H1 (cell line): ENCODE results near the gene NIN. TPM values are rescaled to one million over a fixed set of nuclear protein-coding genes. Genes with fewer than 3 reads are reported as not detected.

Experiments
- CTCF ChIA-PET: fragments of 300-600 bp; sonication (Branson Sonifier 250); formaldehyde crosslinking; loops from one replicate; lab custom pipeline; 2021; ENCODE audit not compliant: partially characterized antibody; lab: Charles Lee
- POLR2A ChIA-PET: fragments of 300-600 bp; sonication (Branson Sonifier 250); formaldehyde crosslinking; loops from one replicate; lab custom pipeline; 2021; ENCODE audit warnings: inconsistent platforms; ENCODE audit not compliant: partially characterized antibody; lab: Charles Lee
- DNase-seq, 2 experiments: peaks; one replicate each; pipeline versions ENCODE4 v3.0.0 to v3.0.0-alpha.2; 2010 to 2022; ENCODE audit warnings: low spot score in 2 of 2, low read depth in 1 of 2, mixed read lengths in 1 of 2
- FAIRE-seq: peaks from 2 replicates; lab custom pipeline; 2011; peaks lifted over from hg19 to GRCh38; lab: Jason Lieb, UNC
- H2AFZ ChIP-seq: 2 replicates; pipeline ENCODE4 v1.8.1; 2012; ENCODE audit warnings: low read length, inconsistent platforms
- H2AK5ac ChIP-seq: 2 replicates; pipeline ENCODE4 v1.6.1; 2013; ENCODE audit warnings: low read depth, low read length
- H2BK120ac ChIP-seq: replicated peaks from 2 replicates; pipeline ENCODE3; 2013; ENCODE audit warnings: low read depth, low read length, inconsistent platforms
- H2BK12ac ChIP-seq: 2 replicates; pipeline ENCODE4 v1.6.1; 2013; ENCODE audit warnings: low read depth, low read length
- H2BK15ac ChIP-seq: 2 replicates; pipeline ENCODE4 v1.6.1; 2013; ENCODE audit warnings: low read length
- H2BK20ac ChIP-seq: 2 replicates; pipeline ENCODE4 v1.6.1; 2013; ENCODE audit warnings: low read length
- H2BK5ac ChIP-seq: 2 replicates; pipeline ENCODE4 v1.6.1; 2013; ENCODE audit warnings: low read depth, low read length
- H3K14ac ChIP-seq: 2 replicates; pipeline ENCODE4 v1.6.1; 2013; ENCODE audit warnings: inconsistent platforms; ENCODE audit not compliant: insufficient read length
- H3K18ac ChIP-seq: 2 replicates; pipeline ENCODE4 v1.6.1; 2013; ENCODE audit warnings: low read length; ENCODE audit errors: extremely low read depth
- H3K23ac ChIP-seq: 2 replicates; pipeline ENCODE4 v1.6.1; 2013; ENCODE audit warnings: inconsistent platforms; ENCODE audit not compliant: insufficient read length
- H3K23me2 ChIP-seq: 2 replicates; pipeline ENCODE4 v1.6.1; 2013; ENCODE audit warnings: low read depth, low read length
- H3K27ac ChIP-seq: 2 replicates; pipeline ENCODE4 v1.6.1; 2011; ENCODE audit warnings: low read depth, low read length, inconsistent platforms
- H3K27me3 ChIP-seq, 4 experiments: replicated peaks in 1 of 4; 1 replicate in 1 of 4; 2 replicates in 3 of 4; pipeline versions ENCODE4 v1.6.1 to v1.8.1; 2011 to 2013; ENCODE audit warnings: low read length in 3 of 4, mild to moderate bottlenecking in 3 of 4, inconsistent platforms in 2 of 4, mixed read lengths in 2 of 4, moderate library complexity in 1 of 4; ENCODE audit not compliant: control insufficient read depth in 3 of 4, insufficient read depth in 3 of 4; ENCODE audit errors: extremely low read depth in 1 of 4
- H3K36me3 ChIP-seq, 4 experiments: 2 replicates each; pipeline versions ENCODE4 v1.6.1 to v1.8.1; 2011 to 2013; ENCODE audit warnings: mild to moderate bottlenecking in 4 of 4, low read length in 3 of 4, moderate library complexity in 2 of 4, control low read depth in 1 of 4, inconsistent platforms in 1 of 4; ENCODE audit not compliant: insufficient read depth in 4 of 4, control insufficient read depth in 2 of 4
- H3K4ac ChIP-seq: replicated peaks from 2 replicates; pipeline ENCODE3; 2013; ENCODE audit warnings: low read length, low read depth, mixed read lengths, inconsistent platforms; ENCODE audit not compliant: insufficient read length
- H3K4me1 ChIP-seq, 4 experiments: replicated peaks in 1 of 4; 1 replicate in 1 of 4; 2 replicates in 3 of 4; pipeline versions ENCODE4 v1.6.1 to v1.8.1; 2011 to 2013; ENCODE audit warnings: low read length in 3 of 4, inconsistent platforms in 2 of 4, mixed read lengths in 1 of 4; ENCODE audit not compliant: insufficient read depth in 4 of 4, control insufficient read depth in 3 of 4
- H3K4me2 ChIP-seq, 2 experiments: 2 replicates each; pipeline versions ENCODE4 v1.6.1 to v1.8.1; 2011 to 2013; ENCODE audit warnings: low read depth in 2 of 2, low read length in 2 of 2, control low read depth in 1 of 2, inconsistent platforms in 1 of 2, mild to moderate bottlenecking in 1 of 2; ENCODE audit not compliant: insufficient read depth in 1 of 2
- H3K4me3 ChIP-seq, 4 experiments: fragments of 200-600, 300-600 bp in 1 of 4; sonication (generic), shearing (Covaris generic), sonication (Bioruptor Twin) in 1 of 4; 2 replicates each; pipeline versions ENCODE4 v1.5.1 to v1.8.1; 2011 to 2016; ENCODE audit warnings: low read length in 4 of 4, low read depth in 3 of 4, control low read depth in 2 of 4, inconsistent platforms in 2 of 4, mild to moderate bottlenecking in 2 of 4, mixed read lengths in 1 of 4, moderate library complexity in 1 of 4; ENCODE audit not compliant: insufficient read depth in 2 of 4; ENCODE audit errors: extremely low read depth in 1 of 4
- H3K56ac ChIP-seq: replicated peaks from 2 replicates; pipeline ENCODE3; 2013; ENCODE audit warnings: low read depth, mild to moderate bottlenecking, mixed read lengths, low read length, inconsistent platforms; ENCODE audit not compliant: insufficient read length
- H3K79me1 ChIP-seq: 2 replicates; pipeline ENCODE4 v1.6.1; 2013; ENCODE audit warnings: low read depth, low read length, control low read depth
- H3K79me2 ChIP-seq, 2 experiments: 2 replicates each; pipeline versions ENCODE4 v1.6.1 to v1.8.1; 2012 to 2013; ENCODE audit warnings: low read length in 2 of 2, mild to moderate bottlenecking in 2 of 2, inconsistent platforms in 1 of 2; ENCODE audit not compliant: insufficient read depth in 2 of 2, control insufficient read depth in 1 of 2
- H3K9ac ChIP-seq, 4 experiments: replicated peaks in 1 of 4; 1 replicate in 1 of 4; 2 replicates in 3 of 4; pipeline versions ENCODE4 v1.6.1 to v1.8.1; 2011 to 2013; ENCODE audit warnings: low read depth in 3 of 4, low read length in 3 of 4, control low read depth in 2 of 4, mild to moderate bottlenecking in 2 of 4, moderate library complexity in 2 of 4, inconsistent platforms in 1 of 4; ENCODE audit errors: extremely low read depth in 1 of 4
- H3K9me3 ChIP-seq, 2 experiments: 2 replicates each; pipeline versions ENCODE4 v1.6.1 to v1.8.1; 2012 to 2013; ENCODE audit warnings: mild to moderate bottlenecking in 2 of 2, moderate library complexity in 2 of 2, control low read depth in 1 of 2, inconsistent platforms in 1 of 2, low read depth in 1 of 2, low read length in 1 of 2, mixed read lengths in 1 of 2; ENCODE audit not compliant: insufficient read depth in 2 of 2
- H4K20me1 ChIP-seq, 2 experiments: replicated peaks in 1 of 2; 2 replicates each; pipeline versions ENCODE3 to v1.8.1; 2011 to 2013; ENCODE audit warnings: inconsistent platforms in 2 of 2, low read length in 2 of 2, mild to moderate bottlenecking in 1 of 2; ENCODE audit not compliant: insufficient read depth in 2 of 2, control insufficient read depth in 1 of 2
- H4K5ac ChIP-seq: 2 replicates; pipeline ENCODE4 v1.6.1; 2013; ENCODE audit warnings: low read length, low read depth, mixed read lengths, inconsistent platforms; ENCODE audit not compliant: insufficient read length
- H4K8ac ChIP-seq: 2 replicates; pipeline ENCODE4 v1.8.0; 2013; ENCODE audit warnings: mild to moderate bottlenecking, moderate library complexity, low read length, inconsistent platforms; ENCODE audit not compliant: insufficient read depth; ENCODE audit errors: extremely low read depth
- H4K91ac ChIP-seq: replicated peaks from 2 replicates; pipeline ENCODE3; 2013; ENCODE audit warnings: low read length, mixed read lengths, inconsistent platforms; ENCODE audit not compliant: insufficient read length
- ATF2 ChIP-seq: IDR thresholded peaks from 2 replicates; pipeline ENCODE4 v1.6.1; 2012; ENCODE audit warnings: low read length, inconsistent platforms
- FOSL1 ChIP-seq: IDR thresholded peaks from 2 replicates; pipeline ENCODE4 v1.6.1; 2011; ENCODE audit warnings: mild to moderate bottlenecking, low read depth, low read length, moderate library complexity; ENCODE audit not compliant: insufficient read depth
- HDAC6 ChIP-seq: IDR thresholded peaks from one replicate; pipeline ENCODE4 v1.7.1; 2012; ENCODE audit warnings: low read depth, mild to moderate bottlenecking, inconsistent platforms, low read length, moderate library complexity
- PHF8 ChIP-seq: fragments of 200-600 bp; sonication (generic); conservative IDR thresholded peaks from 2 replicates; pipeline ENCODE4 v1.7.1; 2012; ENCODE audit warnings: low read depth, mild to moderate bottlenecking, inconsistent platforms, low read length, moderate library complexity
- POLR2AphosphoS5 ChIP-seq: IDR thresholded peaks from 2 replicates; pipeline ENCODE4 v1.6.1; 2011; ENCODE audit warnings: low read depth, low read length
- RBBP5 ChIP-seq: IDR thresholded peaks from 2 replicates; pipeline ENCODE4 v1.7.1; 2012; ENCODE audit warnings: low read depth, mild to moderate bottlenecking, inconsistent platforms, low read length, moderate library complexity, borderline replicate concordance
- SIRT6 ChIP-seq: IDR thresholded peaks from one replicate; pipeline ENCODE4 v1.7.1; 2012; ENCODE audit warnings: low read length, inconsistent platforms
- WGBS, 2 experiments: shearing (Covaris generic) in 1 of 2; methylation state at CpG; one replicate each; pipeline versions ENCODE4 v1.1.6 to v1.1.7; 2013 to 2015; ENCODE audit warnings: low lambda C conversion rate in 2 of 2, mixed read lengths in 2 of 2, inconsistent platforms in 1 of 2, low coverage in 1 of 2, missing lambda C conversion rate in 1 of 2; ENCODE audit not compliant: insufficient replicate concordance in 2 of 2, insufficient coverage in 1 of 2, insufficient read length in 1 of 2; ENCODE audit errors: extremely low coverage in 1 of 2, missing lambda C conversion rate in 1 of 2; 5-methylcytosine and 5-hydroxymethylcytosine counted together
- polyA plus RNA-seq, 7 experiments: library from polyadenylated mRNA; depleted of rRNA in 3 of 7; stranded (reverse) in 5 of 7; unstranded in 2 of 7; fragments of >200 nt in 5 of 7; fragments of 200-250 nt in 2 of 7; gene quantifications; 1 replicate in 5 of 7; 2 replicates in 1 of 7; 4 replicates in 1 of 7; pipeline versions ENCODE4 v1.2.1 to v1.2.3, GENCODE V29; 2011 to 2013; ENCODE audit warnings: missing spikeins in 2 of 7, mixed read lengths in 2 of 7
- total RNA-seq: library from RNA; stranded (reverse); fragmentation: NEBNext Ultra II Directional; extraction: Animal tissue kit (Norgen Biotek cat#: 25700); gene quantifications from 2 replicates; pipeline ENCODE4 v1.2.1, GENCODE V29; 2021

The NIN gene
- total and polyA plus RNA-seq, 2 of the 8 experiments (the other 6 are each of a cell fraction or from before 2014, with no cell fraction given) = 3.2 to 21.3 TPM

- no peak overlapping the region for H2BK5ac ChIP-seq
- H2BK20ac ChIP-seq = no peak overlapping the region
- no peak overlapping the region for H3K56ac ChIP-seq
- no peak overlapping the region for H3K23ac ChIP-seq
- no peak overlapping the region for H3K4ac ChIP-seq
- H3K4me2 ChIP-seq = no peak overlapping the region
- H3K23me2 ChIP-seq = peaks cover 12% of the 10 kb centered on the region
- no peak overlapping the region for H2AFZ ChIP-seq
- H3K27me3 ChIP-seq = peaks cover 0 to 22% (median 16%) of the 10 kb centered on the region in 4 experiments; a peak in 5 of 7 replicates
- no peak overlapping the region for H4K91ac ChIP-seq
- no peak for DNase-seq
- no peak for FAIRE-seq
- no peaks in the 10 kb centered on the region for H4K20me1 ChIP-seq
- H3K9ac ChIP-seq = no peak overlapping the region
- H3K27ac ChIP-seq = no peak overlapping the region
- no peaks in the 10 kb centered on the region for H3K9me3 ChIP-seq
- TF ChIP-seq PHF8 = no peak
- no peak for TF ChIP-seq SIRT6
- TF ChIP-seq FOSL1 = no peak
- no peak for TF ChIP-seq RBBP5
- no peak for TF ChIP-seq HDAC6
- TF ChIP-seq ATF2 = no peak
- no peak for TF ChIP-seq POLR2AphosphoS5
- peaks cover 0 to 4% (median under 1%) of the 10 kb centered on the region in 4 experiments; a peak in 3 of 7 replicates for H3K4me1 ChIP-seq
- no peak overlapping the region for H2BK120ac ChIP-seq
- H3K14ac ChIP-seq = no peak overlapping the region
- no peak overlapping the region for H4K5ac ChIP-seq
- 88% methylated on average over 5 of the region's 5 CpGs; no CpG with 5 or more reads in 1 of the 2 experiments for WGBS, 2 experiments
- ChIA-PET POLR2A (no interaction called here), CTCF (no interaction called here)
- no peak overlapping the region for H2BK12ac ChIP-seq
- H2AK5ac ChIP-seq = no peak overlapping the region
- no peak overlapping the region for H3K18ac ChIP-seq
- H3K79me1 ChIP-seq = no peaks in the 10 kb centered on the region
- no peak overlapping the region for H4K8ac ChIP-seq
- no peak overlapping the region for H3K4me3 ChIP-seq
- H2BK15ac ChIP-seq = no peak overlapping the region
- no peaks in the 10 kb centered on the region for H3K36me3 ChIP-seq
- no peaks in the 10 kb centered on the region for H3K79me2 ChIP-seq
Measured at GRCh38 chr14:50834802-50835276, 3.9 kb upstream of the NIN start.
